GM12878 (cell line): ENCODE results near the gene C1QTNF3. TPM values are rescaled to one million over a fixed set of nuclear protein-coding genes. Genes with fewer than 3 reads are reported as not detected.

Experiments used
- ATAC-seq: fragments of 200-7000 bp; cut with Tn5 transposase; 3 replicates; pipeline ENCODE4 v1.9.1; 2020; ENCODE audit warnings: mild to moderate bottlenecking, moderate library complexity
- BruUV-seq: library from RNA; stranded (reverse); fragments of 400-500 nt; replicated peaks from 2 replicates; lab custom pipeline; 2021; lab: Mats Ljungman, UMichigan
- CTCF ChIA-PET: fragments of 300-600 bp; sonication (Branson Sonifier 250); formaldehyde crosslinking; extraction: SDS; loops from one replicate; lab custom pipeline; 2021; ENCODE audit warnings: inconsistent platforms; lab: Yijun Ruan, JAX
- POLR2A ChIA-PET: fragments of 350-600 bp; formaldehyde crosslinking; extraction: SDS; loops from one replicate; lab custom pipeline; 2021; ENCODE audit warnings: inconsistent platforms; lab: Charles Lee
- RAD21 ChIA-PET: fragments of 300-600 bp; sonication (Branson Sonifier 250); formaldehyde crosslinking; loops from one replicate; lab custom pipeline; 2023; ENCODE audit warnings: antibody characterized with exemption; ENCODE audit not compliant: unreplicated experiment; lab: Charles Lee
- SMC1A ChIA-PET: fragments of 300-600 bp; sonication (Branson Sonifier 250); formaldehyde crosslinking; loops from one replicate; lab custom pipeline; 2023; ENCODE audit not compliant: unreplicated experiment, uncharacterized antibody; lab: Charles Lee
- DNase-seq: peaks from one replicate; pipeline ENCODE4 v3.0.0-alpha.2; 2011; ENCODE audit warnings: low read depth, low spot score
- FAIRE-seq: peaks from 3 replicates; lab custom pipeline; 2011; peaks lifted over from hg19 to GRCh38; lab: Jason Lieb, UNC
- H2AFZ ChIP-seq: 2 replicates; pipeline ENCODE4 v1.6.0; 2011; ENCODE audit warnings: low read depth, low read length, control low read depth; ENCODE audit not compliant: control insufficient read depth
- H3K27ac ChIP-seq: 2 replicates; pipeline ENCODE4 v1.5.1; 2011; ENCODE audit warnings: control low read depth; ENCODE audit not compliant: control insufficient read depth, insufficient read depth
- H3K27me3 ChIP-seq, 2 experiments: replicated peaks in 1 of 2; 2 replicates each; pipeline versions ENCODE4 v1.6.0 to v1.6.1; 2011; ENCODE audit warnings: low read length in 1 of 2; ENCODE audit not compliant: control insufficient read depth in 2 of 2, insufficient read depth in 2 of 2
- H3K36me3 ChIP-seq, 2 experiments: 2 replicates each; pipeline ENCODE4 v1.5.1; 2011; ENCODE audit warnings: low read length in 1 of 2; ENCODE audit not compliant: control insufficient read depth in 2 of 2, insufficient read depth in 2 of 2
- H3K4me1 ChIP-seq: 2 replicates; pipeline ENCODE4 v1.6.1; 2011; ENCODE audit warnings: mild to moderate bottlenecking, low read length, moderate library complexity, mixed read lengths; ENCODE audit not compliant: control insufficient read depth, insufficient read depth
- H3K4me2 ChIP-seq: 2 replicates; pipeline ENCODE4 v1.6.0; 2011; ENCODE audit warnings: control low read depth; ENCODE audit not compliant: control insufficient read depth, insufficient read depth
- H3K4me3 ChIP-seq: fragments of 200-600 bp; sonication (generic); 2 replicates; pipeline ENCODE4 v1.5.1; 2016
- H3K79me2 ChIP-seq: 2 replicates; pipeline ENCODE4 v1.6.0; 2011; ENCODE audit warnings: low read length; ENCODE audit not compliant: control insufficient read depth, insufficient read depth
- H3K9ac ChIP-seq: 2 replicates; pipeline ENCODE4 v1.8.0; 2011; ENCODE audit warnings: low read length, control low read depth, mixed read lengths; ENCODE audit not compliant: control insufficient read depth, insufficient read depth
- H3K9me3 ChIP-seq: replicated peaks from 3 replicates; pipeline ENCODE4 v1.5.1; 2011; ENCODE audit warnings: mild to moderate bottlenecking, low read length; ENCODE audit not compliant: control insufficient read depth, insufficient read depth
- H4K20me1 ChIP-seq: 2 replicates; pipeline ENCODE4 v1.6.0; 2011; ENCODE audit not compliant: control insufficient read depth, insufficient read depth
- CTCF ChIP-seq, 3 experiments: IDR thresholded peaks in 2 of 3; conservative IDR thresholded peaks in 1 of 3; 2 replicates each; pipeline ENCODE4 v1.5.1; 2011; ENCODE audit warnings: low read depth in 3 of 3, low read length in 3 of 3, mild to moderate bottlenecking in 3 of 3, control low read depth in 2 of 3, moderate library complexity in 2 of 3, inconsistent platforms in 1 of 3, mixed read lengths in 1 of 3; ENCODE audit not compliant: control insufficient read depth in 2 of 3, insufficient read depth in 1 of 3; ENCODE audit errors: extremely low read depth in 1 of 3
- PAX8 ChIP-seq: fragments of 450-650 bp; IDR thresholded peaks from 2 replicates; pipeline ENCODE4 v1.6.1; 2017; ENCODE audit warnings: mild to moderate bottlenecking, moderate library complexity
- RAD21 ChIP-seq: IDR thresholded peaks from 2 replicates; pipeline ENCODE4 v1.6.1; 2011; ENCODE audit warnings: mild to moderate bottlenecking, low read depth, low read length, moderate library complexity; ENCODE audit not compliant: insufficient read depth
- RUNX3 ChIP-seq: IDR thresholded peaks from 2 replicates; pipeline ENCODE4 v1.6.1; 2012; ENCODE audit warnings: low read length, inconsistent platforms
- ZZZ3 ChIP-seq: IDR thresholded peaks from 2 replicates; pipeline ENCODE4 v1.6.1; 2011; ENCODE audit warnings: low read depth; ENCODE audit not compliant: control insufficient read depth, insufficient read length
- WGBS: methylation state at CpG from one replicate; pipeline ENCODE4 v1.1.6; 2016; ENCODE audit warnings: low lambda C conversion rate; ENCODE audit not compliant: insufficient replicate concordance, insufficient coverage; ENCODE audit errors: missing lambda C conversion rate; 5-methylcytosine and 5-hydroxymethylcytosine counted together
- in situ Hi-C: fragments of 300-500 bp; cut with MboI; formaldehyde crosslinking; loops from 9 replicates; pipeline ENCODE4 v1.14.3; 2018; ENCODE audit warnings: mixed read lengths
- intact Hi-C: fragments of 100-400 bp; cut with micrococcal nuclease; formaldehyde crosslinking; loops from one replicate; pipeline ENCODE4 v1.14.2; 2022; ENCODE audit not compliant: unreplicated experiment
- polyA plus RNA-seq, 11 experiments: library from polyadenylated mRNA; depleted of rRNA in 4 of 11; unstranded in 6 of 11; stranded (reverse) in 5 of 11; fragments of >200 nt; fragmentation: Nextera tagmentation in 4 of 11; fragmentation: Illumina TruSeq in 1 of 11; extraction: Ambion mirVana in 4 of 11; extraction: Trizol in 1 of 11; gene quantifications; 1 replicate in 1 of 11; 2 replicates in 10 of 11; pipeline versions ENCODE4 v1.2.1 to v1.2.3, GENCODE V29; 2011 to 2016; ENCODE audit warnings: inconsistent platforms in 2 of 11, missing spikeins in 2 of 11, low read depth in 1 of 11
- total RNA-seq, 4 experiments: library from RNA; depleted of rRNA in 3 of 4; stranded (reverse); fragments of >200 nt in 3 of 4; fragmentation: Illumina TruSeq in 1 of 4; extraction: Trizol in 1 of 4; gene quantifications; 2 replicates each; pipeline versions ENCODE4 v1.2.1 to v1.2.3, GENCODE V29; 2013 to 2021

Gene C1QTNF3
- total and polyA plus RNA-seq, 10 of the 15 experiments (the other 5 are each of a cell fraction or from before 2014, with no cell fraction given), result 0.39 to 6.3 (median 1.3) TPM

GRCh38 chr5:33994845-33995244 lies 48.2 kb downstream of the C1QTNF3 start:
- no peak for TF ChIP-seq PAX8
- peak; percentile 40 for TF ChIP-seq RAD21
- peak in 1 of 3 experiments; percentile 28; a peak in 1 of 6 replicates for TF ChIP-seq CTCF (IDR thresholded peaks at IDR 0.05 in 2 of 3, conservative IDR thresholded peaks at IDR 0.05 in 1 of 3; ENCODE audit: control insufficient read depth in 2 of 3, extremely low read depth in 1 of 3, insufficient read depth in 1 of 3, low read depth in 3 of 3, low read length in 3 of 3)
- 0 out of 2 replicates have a peak, but pooled peaks have one; percentile 10 for TF ChIP-seq RUNX3
- TF ChIP-seq ZZZ3, result no peak
- ATAC-seq (peak; percentile 62), FAIRE-seq (no peak), DNase-seq (no peak)
- ChIA-PET RAD21 (no interaction called here), SMC1A (no interaction called here), POLR2A (no interaction called here), CTCF (interaction anchor here (1.4 to 1.6 kb wide), 2 partner anchors 22 to 28 kb away, joined by 4 to 5 read pairs; no protein-coding TSS in a partner anchor)
- Histone ChIP-seq H4K20me1 (no peaks in the 10 kb centered on the region), H3K9ac (no peak overlapping the region), H3K4me3 (no peak overlapping the region), H3K79me2 (no peaks in the 10 kb centered on the region), H2AFZ (no peak overlapping the region), H3K36me3 (no peaks in the 10 kb centered on the region), H3K9me3 (no peaks in the 10 kb centered on the region), H3K4me2 (no peak overlapping the region), H3K27me3 (no peaks in the 10 kb centered on the region), H3K27ac (no peak overlapping the region), H3K4me1 (peaks cover 4% of the 10 kb centered on the region; the same call in 1 of the 2 replicates)
- no TSS peak for BruUV-seq
- intact Hi-C loops (no loop called here), in situ Hi-C loops (loop anchor here (5.0 kb wide), 1 partner anchor 472 kb away; no protein-coding TSS in a partner anchor)
- WGBS, result 0% methylated on average over 1 of the region's 1 CpG
